Mucosa of rectum (tissue), 2 donors: ENCODE data around the gene MORN1.
"Not testable (repeated sequence)": the region's sequence is repeated elsewhere in the genome, so short reads cannot be mapped to it uniquely, and the experiment has no call there.

Source experiments
- H3K27ac ChIP-seq, 2 donors: one replicate each; pipeline ENCODE4 v1.7.0; 2013; ENCODE audit warnings: inconsistent platforms in 2 of 2, low read depth in 2 of 2, low read length in 2 of 2
- H3K27me3 ChIP-seq, 2 donors: one replicate each; pipeline ENCODE4 v1.7.0; 2013; ENCODE audit warnings: low read length in 2 of 2; ENCODE audit not compliant: control insufficient read depth in 2 of 2, insufficient read depth in 2 of 2
- H3K36me3 ChIP-seq, 2 donors: one replicate each; pipeline ENCODE4 v1.7.0; 2013; ENCODE audit warnings: low read length in 2 of 2; ENCODE audit not compliant: control insufficient read depth in 2 of 2, insufficient read depth in 2 of 2
- H3K4me1 ChIP-seq, 2 donors: one replicate each; pipeline ENCODE4 v1.7.0; 2013; ENCODE audit warnings: low read length in 2 of 2, mild to moderate bottlenecking in 1 of 2; ENCODE audit not compliant: control insufficient read depth in 2 of 2, insufficient read depth in 2 of 2
- H3K4me3 ChIP-seq, 2 donors: one replicate each; pipeline ENCODE4 v1.7.0; 2013; ENCODE audit warnings: low read length in 2 of 2
- H3K9ac ChIP-seq, 2 donors: one replicate each; pipeline ENCODE4 v1.7.0; 2013; ENCODE audit warnings: low read length in 2 of 2, low read depth in 1 of 2, mild to moderate bottlenecking in 1 of 2
- H3K9me3 ChIP-seq, 2 donors: one replicate each; pipeline ENCODE4 v1.7.0; 2013; ENCODE audit warnings: low read length in 2 of 2; ENCODE audit not compliant: control insufficient read depth in 2 of 2
- donor health status: healthy.
- donor health status: Normal muscosa, but diverticular disease.

Gene MORN1

GRCh38 chr1:2340086-2340917, 51.1 kb downstream of the MORN1 start:
- H3K4me3 ChIP-seq = no peak overlapping the region
- H3K4me1 ChIP-seq = no peaks in the 10 kb centered on the region
- no peak overlapping the region for H3K9ac ChIP-seq
- H3K36me3 ChIP-seq = no peaks in the 10 kb centered on the region
- H3K27ac ChIP-seq = no peak overlapping the region
- no peaks in the 10 kb centered on the region for H3K27me3 ChIP-seq
- no peaks in the 10 kb centered on the region for H3K9me3 ChIP-seq

DNA sequence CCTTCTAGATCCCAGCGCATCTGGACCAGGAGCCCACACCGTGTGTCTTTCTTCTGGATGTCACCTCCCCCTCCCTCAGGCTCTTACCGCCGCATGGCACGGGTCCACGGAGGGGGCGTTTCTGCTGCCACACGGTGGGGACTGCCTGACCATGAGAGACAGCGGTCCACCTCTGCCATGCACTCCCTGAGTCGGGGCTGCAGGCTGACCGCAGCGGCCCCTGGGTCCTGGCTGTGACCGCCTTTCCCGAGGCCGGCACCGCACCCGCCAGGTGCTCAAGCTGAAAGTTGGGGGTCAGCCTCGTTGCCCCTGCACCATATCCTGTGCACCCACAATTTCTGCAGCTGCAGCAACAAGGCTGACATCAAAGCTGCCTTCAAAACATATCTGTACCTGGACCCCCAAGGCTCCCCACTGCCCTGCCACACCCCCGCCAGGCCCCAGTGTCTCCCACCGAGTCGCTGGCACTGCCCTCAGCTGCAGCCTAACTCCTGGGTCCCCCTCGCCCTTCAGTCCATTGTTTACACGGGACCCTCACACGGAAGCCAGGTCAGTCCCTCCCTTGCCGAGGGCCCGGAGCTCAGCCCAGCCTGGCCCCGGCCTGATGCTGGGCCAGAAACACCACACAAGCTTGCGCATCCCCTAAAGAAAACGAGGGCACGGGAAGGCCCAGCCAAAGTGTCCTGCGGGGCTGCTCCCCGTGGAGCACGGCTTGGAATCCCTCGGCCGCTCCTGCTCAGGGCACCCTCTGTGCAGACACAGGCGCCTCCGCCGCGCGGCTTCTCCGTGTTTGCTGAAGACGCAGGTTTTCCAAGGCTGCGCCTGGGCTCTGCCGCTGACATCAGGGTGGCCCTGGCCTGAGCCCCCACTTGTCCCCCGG, 51.9 kb downstream of the MORN1 start:
- Histone ChIP-seq H3K36me3 (no peaks in the 10 kb centered on the region), H3K27ac (no peak overlapping the region), H3K9ac (no peak overlapping the region), H3K4me3 (no peak overlapping the region), H3K4me1 (no peaks in the 10 kb centered on the region), H3K9me3 (no peaks in the 10 kb centered on the region), H3K27me3 (no peaks in the 10 kb centered on the region)

- Histone ChIP-seq H3K27me3 (no peaks in the 10 kb centered on the region), H3K4me3 (no peak overlapping the region), H3K27ac (no peak overlapping the region), H3K4me1 (no peaks in the 10 kb centered on the region), H3K9ac (no peak overlapping the region), H3K36me3 (no peaks in the 10 kb centered on the region), H3K9me3 (no peaks in the 10 kb centered on the region)
Measured at GRCh38 chr1:2337501-2337900, 53.9 kb downstream of the MORN1 start.

DNA sequence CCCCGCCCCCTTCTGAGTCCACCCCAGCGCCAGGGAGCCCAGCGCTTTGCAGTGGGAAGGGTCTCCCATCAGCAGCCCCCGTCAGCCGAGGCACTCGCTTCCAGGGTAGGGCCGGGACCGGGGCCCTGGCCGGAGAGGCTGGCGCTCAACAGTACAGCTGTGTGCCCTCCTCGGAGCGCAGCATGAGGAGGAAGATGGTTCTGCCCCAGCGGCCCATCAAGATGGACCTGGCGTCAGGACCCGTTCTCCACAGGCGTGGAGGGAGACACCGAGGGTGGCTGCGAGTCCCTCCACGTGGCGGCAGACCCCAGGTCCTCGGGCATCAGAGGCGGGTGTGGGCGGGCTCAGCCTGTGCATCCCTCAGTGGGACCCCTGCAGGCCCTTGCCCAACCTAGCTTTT, 54.3 kb downstream of the MORN1 start:
- Histone ChIP-seq H3K27me3 (no peaks in the 10 kb centered on the region), H3K9ac (no peak overlapping the region), H3K9me3 (no peaks in the 10 kb centered on the region), H3K27ac (no peak overlapping the region), H3K4me3 (no peak overlapping the region), H3K4me1 (no peaks in the 10 kb centered on the region), H3K36me3 (no peaks in the 10 kb centered on the region)

- Histone ChIP-seq H3K9me3 (no peaks in the 10 kb centered on the region), H3K36me3 (no peaks in the 10 kb centered on the region), H3K27ac (no peak overlapping the region), H3K9ac (no peak overlapping the region), H3K27me3 (no peaks in the 10 kb centered on the region), H3K4me3 (no peak overlapping the region), H3K4me1 (no peaks in the 10 kb centered on the region)
Measured at GRCh38 chr1:2336499-2336898, 54.9 kb downstream of the MORN1 start.

- H3K4me3 ChIP-seq = no peak overlapping the region
- H3K27me3 ChIP-seq = no peaks in the 10 kb centered on the region
- no peak overlapping the region for H3K27ac ChIP-seq
- no peaks in the 10 kb centered on the region for H3K9me3 ChIP-seq
- no peaks in the 10 kb centered on the region for H3K4me1 ChIP-seq
- H3K36me3 ChIP-seq = no peaks in the 10 kb centered on the region
- H3K9ac ChIP-seq = no peak overlapping the region
Measured at GRCh38 chr1:2335721-2336455, 55.5 kb downstream of the MORN1 start.

GRCh38 chr1:2334883-2335534, 56.3 kb downstream of the MORN1 start:
- Histone ChIP-seq H3K27ac (no peak overlapping the region), H3K4me1 (no peaks in the 10 kb centered on the region), H3K36me3 (no peaks in the 10 kb centered on the region), H3K9me3 (no peaks in the 10 kb centered on the region), H3K4me3 (no peak overlapping the region), H3K9ac (no peak overlapping the region), H3K27me3 (no peaks in the 10 kb centered on the region)

GRCh38 chr1:2334366-2334765, 57.0 kb downstream of the MORN1 start:
- Histone ChIP-seq H3K27ac (no peak overlapping the region), H3K27me3 (no peaks in the 10 kb centered on the region), H3K4me3 (no peak overlapping the region), H3K9ac (no peak overlapping the region), H3K4me1 (no peaks in the 10 kb centered on the region), H3K9me3 (no peaks in the 10 kb centered on the region), H3K36me3 (no peaks in the 10 kb centered on the region)

GRCh38 chr1:2331580-2331979, 59.8 kb downstream of the MORN1 start:
- H3K36me3 ChIP-seq, H3K4me1 ChIP-seq, H3K4me3 ChIP-seq, H3K27me3 ChIP-seq, H3K9ac ChIP-seq, H3K9me3 ChIP-seq: not testable (repeated sequence)
- peak overlapping the region in 1 of 2 donors; percentile 15 for H3K27ac ChIP-seq
